K562 (cell line): ENCODE data around the gene BIRC3. TPM values are rescaled to one million over a fixed set of nuclear protein-coding genes. Genes with fewer than 3 reads are reported as not detected.

ENCODE experiments used
- ATAC-seq: fragments of 200-7000 bp; cut with Tn5 transposase; 3 replicates; pipeline ENCODE4 v1.9.1; 2020; ENCODE audit warnings: moderate library complexity
- BruUV-seq: library from RNA; stranded (reverse); fragments of 400-500 nt; replicated peaks from 2 replicates; lab custom pipeline; 2021; lab: Mats Ljungman, UMichigan
- CTCF ChIA-PET: fragments of 300-600 bp; formaldehyde crosslinking; extraction: SDS; loops from one replicate; lab custom pipeline; 2021; ENCODE audit warnings: low intra/inter-chr PET ratio; lab: Yijun Ruan, JAX
- POLR2A ChIA-PET: fragments of 300-600, 350-650 bp; sonication (Branson Sonifier 250); formaldehyde crosslinking; extraction: SDS; loops from one replicate; lab custom pipeline; 2021; ENCODE audit warnings: antibody characterized with exemption, inconsistent platforms; lab: Yijun Ruan, JAX
- DNase-seq, 4 experiments: peaks; one replicate each; pipeline versions ENCODE4 v3.0.0 to v3.0.0-alpha.2; 2011 to 2018; ENCODE audit warnings: low spot score in 3 of 4, mixed read lengths in 3 of 4; ENCODE audit errors: extremely low read depth in 1 of 4
- FAIRE-seq: peaks from 2 replicates; lab custom pipeline; 2011; peaks lifted over from hg19 to GRCh38; lab: Jason Lieb, UNC
- H2AFZ ChIP-seq: 2 replicates; pipeline ENCODE4 v1.6.0; 2011; ENCODE audit warnings: low read depth, low read length, control low read depth, inconsistent platforms
- H3K27ac ChIP-seq: fragments of 200-600 bp; 3 replicates; pipeline ENCODE4 v1.8.0; 2011; ENCODE audit warnings: low read depth, mild to moderate bottlenecking, control low read depth, inconsistent platforms, low read length, moderate library complexity, mixed read lengths; ENCODE audit errors: extremely low read depth
- H3K27me3 ChIP-seq, 2 experiments: fragments of 300-600 bp in 1 of 2; 2 replicates in 1 of 2; 3 replicates in 1 of 2; pipeline versions ENCODE4 v1.6.0 to v1.8.0; 2011; ENCODE audit warnings: inconsistent platforms in 2 of 2, low read length in 2 of 2, mild to moderate bottlenecking in 1 of 2, mixed read lengths in 1 of 2, moderate library complexity in 1 of 2; ENCODE audit not compliant: control insufficient read depth in 2 of 2, insufficient read depth in 2 of 2
- H3K36me3 ChIP-seq: fragments of 300-600 bp; 3 replicates; pipeline ENCODE4 v1.8.0; 2011; ENCODE audit warnings: mild to moderate bottlenecking, low read length, inconsistent platforms; ENCODE audit not compliant: control insufficient read depth, insufficient read depth
- H3K4me1 ChIP-seq, 2 experiments: fragments of 200-600 bp in 1 of 2; replicated peaks in 1 of 2; 2 replicates in 1 of 2; 3 replicates in 1 of 2; pipeline versions ENCODE4 v1.5.1 to v1.8.0; 2011; ENCODE audit warnings: inconsistent platforms in 2 of 2, low read length in 2 of 2, mild to moderate bottlenecking in 1 of 2, mixed read lengths in 1 of 2, moderate library complexity in 1 of 2; ENCODE audit not compliant: control insufficient read depth in 2 of 2, insufficient read depth in 2 of 2
- H3K4me2 ChIP-seq: 2 replicates; pipeline ENCODE4 v1.6.1; 2011; ENCODE audit warnings: low read length, control low read depth, inconsistent platforms, mixed read lengths; ENCODE audit not compliant: insufficient read depth
- H3K4me3 ChIP-seq: fragments of 200-600 bp; sonication (generic), shearing (Covaris generic); 2 replicates; pipeline ENCODE4 v1.5.1; 2016; ENCODE audit warnings: control low read depth, inconsistent platforms
- H3K79me2 ChIP-seq: fragments of 200-600 bp; 3 replicates; pipeline ENCODE4 v1.8.0; 2011; ENCODE audit warnings: low read length, inconsistent platforms; ENCODE audit not compliant: control insufficient read depth, insufficient read depth
- H3K9ac ChIP-seq, 2 experiments: 2 replicates each; pipeline versions ENCODE4 v1.6.0 to v1.6.1; 2011; ENCODE audit warnings: low read depth in 2 of 2, low read length in 2 of 2, control low read depth in 1 of 2, inconsistent platforms in 1 of 2, mild to moderate bottlenecking in 1 of 2, mixed read lengths in 1 of 2; ENCODE audit not compliant: insufficient read depth in 1 of 2
- H3K9me1 ChIP-seq: one replicate; pipeline ENCODE4 v1.6.0; 2011; ENCODE audit warnings: inconsistent platforms, mild to moderate bottlenecking, low read length, moderate library complexity; ENCODE audit not compliant: control insufficient read depth, insufficient read depth
- H3K9me3 ChIP-seq: replicated peaks from 2 replicates; pipeline ENCODE4 v1.5.1; 2011; ENCODE audit warnings: low read depth, low read length, inconsistent platforms; ENCODE audit not compliant: control insufficient read depth, insufficient read depth
- H4K20me1 ChIP-seq: replicated peaks from 2 replicates; pipeline ENCODE4 v1.6.1; 2011; ENCODE audit warnings: low read length, inconsistent platforms, mixed read lengths; ENCODE audit not compliant: control insufficient read depth, insufficient read depth
- DIDO1 ChIP-seq: fragments of 450-650 bp; IDR thresholded peaks from 2 replicates; pipeline ENCODE4 v1.6.1; 2016; ENCODE audit warnings: low read depth, missing biosample characterization, missing genetic modification characterization
- NFRKB ChIP-seq: fragments of 450-650 bp; IDR thresholded peaks from 2 replicates; pipeline ENCODE4 v1.6.1; 2016; ENCODE audit warnings: low read depth
- SREBF1 ChIP-seq: fragments of 150-350 bp; IDR thresholded peaks from 2 replicates; pipeline ENCODE4 v1.6.1; 2014; ENCODE audit warnings: antibody characterized with exemption, low read depth, low read length, borderline replicate concordance
- U2AF1 ChIP-seq: fragments of 200-400 bp; formaldehyde crosslinking; optimal IDR thresholded peaks from 2 replicates; pipeline ENCODE3; 2017; ENCODE audit warnings: mild to moderate bottlenecking, low read depth, low read length, moderate library complexity
- ZNF398 ChIP-seq: fragments of 250-450 bp; sonication (Bioruptor Pico); IDR thresholded peaks from 2 replicates; pipeline ENCODE4 v1.8.0; 2021; ENCODE audit warnings: moderate library complexity, mild to moderate bottlenecking, inconsistent platforms
- WGBS: fragments of 100-300 bp; shearing (Covaris generic); methylation state at CpG from one replicate; pipeline ENCODE4 v1.1.6; 2016; ENCODE audit warnings: low coverage, mixed read lengths; ENCODE audit not compliant: insufficient coverage; ENCODE audit errors: missing lambda C conversion rate; 5-methylcytosine and 5-hydroxymethylcytosine counted together
- in situ Hi-C: fragments of 300-500 bp; cut with MboI; formaldehyde crosslinking; loops from 4 replicates; pipeline ENCODE4 v1.15.0; 2018; ENCODE audit warnings: inconsistent platforms, mixed read lengths
- intact Hi-C: fragments of 100-400 bp; cut with micrococcal nuclease; formaldehyde crosslinking; loops from 2 replicates; pipeline ENCODE4 v1.14.2; 2022
- polyA plus RNA-seq, 8 experiments: library from polyadenylated mRNA; depleted of rRNA in 4 of 8; stranded (reverse) in 5 of 8; unstranded in 3 of 8; fragments of >200 nt; fragmentation: Nextera tagmentation in 2 of 8; fragmentation: Illumina TruSeq in 1 of 8; extraction: Ambion mirVana in 2 of 8; extraction: Trizol in 1 of 8; gene quantifications; 2 replicates each; pipeline versions ENCODE4 v1.2.1 to v1.2.3, GENCODE V29; 2011 to 2014; ENCODE audit warnings: inconsistent platforms in 1 of 8, missing spikeins in 1 of 8
- total RNA-seq, 7 experiments: library from RNA; depleted of rRNA in 6 of 7; stranded (reverse); fragments of >200 nt in 6 of 7; fragmentation: Illumina TruSeq in 2 of 7; extraction: Trizol in 2 of 7; gene quantifications; 2 replicates each; pipeline versions ENCODE4 v1.2.1 to v1.2.3, GENCODE V29; 2011 to 2021; ENCODE audit warnings: low replicate concordance in 1 of 7

The BIRC3 gene
- total and polyA plus RNA-seq, 9 of the 15 experiments (the other 6 are each of a cell fraction or from before 2014, with no cell fraction given): 0.08 to 0.42 (median 0.18) TPM

DNA sequence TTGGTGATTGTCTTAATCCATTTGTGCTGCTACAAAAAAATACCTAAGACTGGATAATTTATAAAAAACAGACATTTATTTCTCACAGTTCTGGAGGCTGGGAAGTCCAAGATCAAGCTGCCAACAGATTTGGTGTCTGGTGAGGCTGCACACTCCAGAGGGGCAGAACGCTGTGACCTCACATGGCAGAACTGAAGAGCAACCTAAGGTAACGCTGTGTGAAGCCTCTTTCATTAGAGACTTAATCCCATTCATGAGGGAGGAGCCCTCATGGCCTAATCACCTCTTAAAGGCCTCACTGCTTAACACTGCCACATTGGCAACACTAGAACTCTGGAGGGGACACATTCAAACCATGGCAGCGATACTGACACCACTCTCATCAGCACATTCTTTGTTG is 42.7 kb upstream of the BIRC3 start:
- H3K9me3 ChIP-seq: no peaks in the 10 kb centered on the region
- no peaks in the 10 kb centered on the region for H4K20me1 ChIP-seq
- H3K27ac ChIP-seq: no peak overlapping the region
- H3K9me1 ChIP-seq: no peaks in the 10 kb centered on the region
- no peak for TF ChIP-seq ZNF398 (CRISPR knock-in tag)
- in situ Hi-C loops: no loop called here
- DNase-seq: no peak
- intact Hi-C loops: no loop called here
- POLR2A ChIA-PET: interaction anchor here (0.8 kb wide), 1 partner anchor 199 kb away, joined by 4 read pairs; no protein-coding TSS in a partner anchor
- H3K79me2 ChIP-seq: no peaks in the 10 kb centered on the region
- H3K27me3 ChIP-seq: peaks cover 0 to 7% of the 10 kb centered on the region in 2 experiments; a peak in 4 of 5 replicates
- H3K4me3 ChIP-seq: no peak overlapping the region
- H3K4me1 ChIP-seq: no peaks in the 10 kb centered on the region
- no TSS peak for BruUV-seq
- no peak overlapping the region for H3K9ac ChIP-seq
- H2AFZ ChIP-seq: no peak overlapping the region
- H3K4me2 ChIP-seq: no peak overlapping the region
- ATAC-seq: no peak
- WGBS: 0% methylated on average over 3 of the region's 3 CpGs
- CTCF ChIA-PET: no interaction called here
- FAIRE-seq: no peak
- no peaks in the 10 kb centered on the region for H3K36me3 ChIP-seq

DNA sequence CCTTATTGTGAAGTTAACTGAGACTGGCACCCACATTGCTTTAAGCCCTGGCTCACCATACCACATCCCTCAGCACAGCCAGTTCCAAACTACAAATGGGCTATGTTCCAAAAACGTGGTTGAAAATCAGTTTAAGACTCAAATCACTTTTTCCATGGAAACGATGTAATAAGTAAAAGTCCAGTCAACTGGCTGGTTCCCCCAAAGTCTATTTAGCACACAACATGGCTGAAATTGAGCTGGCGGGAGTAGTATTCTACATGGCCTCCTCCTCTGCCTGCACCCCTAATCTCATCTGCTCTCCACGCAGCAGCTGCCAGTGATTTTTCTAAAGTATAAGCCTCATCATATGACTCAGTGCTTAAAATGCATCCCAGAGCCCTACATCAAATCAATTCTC is 40.9 kb upstream of the BIRC3 start:
- H3K9me3 ChIP-seq: no peaks in the 10 kb centered on the region
- no peak overlapping the region for H3K4me2 ChIP-seq
- ATAC-seq (no peak), FAIRE-seq (no peak), DNase-seq (no peak)
- TF ChIP-seq U2AF1 (no peak), SREBF1 (no peak), DIDO1 (tag) (no peak), NFRKB (no peak)
- ChIA-PET POLR2A (no interaction called here), CTCF (no interaction called here)
- 8% methylated on average over 4 of the region's 4 CpGs for WGBS
- H3K4me3 ChIP-seq: no peak overlapping the region
- H3K9ac ChIP-seq: no peak overlapping the region
- no TSS peak for BruUV-seq
- peaks cover 0 to 7% of the 10 kb centered on the region in 2 experiments; a peak in 4 of 5 replicates for H3K27me3 ChIP-seq
- intact Hi-C loops: no loop called here
- no peak overlapping the region for H3K27ac ChIP-seq
- in situ Hi-C loops: no loop called here
- H4K20me1 ChIP-seq: no peaks in the 10 kb centered on the region
- H3K36me3 ChIP-seq: no peaks in the 10 kb centered on the region
- H2AFZ ChIP-seq: no peak overlapping the region
- H3K79me2 ChIP-seq: no peaks in the 10 kb centered on the region
- H3K4me1 ChIP-seq: no peaks in the 10 kb centered on the region
- H3K9me1 ChIP-seq: no peaks in the 10 kb centered on the region
